Uterus (tissue), 4 donors: ENCODE results near the gene TCEA2. TPM values are rescaled to one million over a fixed set of nuclear protein-coding genes. Genes with fewer than 3 reads are reported as not detected.

Experiments
- DNase-seq, 2 donors: peaks; one replicate each; pipeline ENCODE4 v3.0.0-alpha.2; 2019 to 2020
- H3K27ac ChIP-seq, 2 donors: fragments of 200-600 bp; sonication (generic); 1 replicate in 1 of 2; 2 replicates in 1 of 2; pipeline ENCODE4 v1.5.1; 2016 to 2018
- H3K27me3 ChIP-seq, 2 donors: fragments of 200-600 bp; sonication (generic); one replicate each; pipeline ENCODE4 v1.5.1; 2018 to 2019; ENCODE audit warnings: control low read depth in 1 of 2
- H3K36me3 ChIP-seq, 2 donors: fragments of 200-600 bp; sonication (generic); one replicate each; pipeline ENCODE4 v1.5.1; 2019; ENCODE audit warnings: control low read depth in 1 of 2
- H3K4me1 ChIP-seq, 2 donors: fragments of 200-600 bp; sonication (generic); one replicate each; pipeline ENCODE4 v1.5.1; 2018 to 2019; ENCODE audit warnings: control low read depth in 1 of 2
- H3K4me3 ChIP-seq, 2 donors: fragments of 200-600 bp; sonication (generic); 1 replicate in 1 of 2; 2 replicates in 1 of 2; pipeline ENCODE4 v1.5.1; 2018 to 2019; ENCODE audit warnings: mild to moderate bottlenecking in 1 of 2
- H3K9me3 ChIP-seq, 2 donors: fragments of 200-600 bp; sonication (generic); one replicate each; pipeline ENCODE4 v1.5.1; 2019; ENCODE audit warnings: control low read depth in 1 of 2
- POLR2A ChIP-seq, 2 donors: fragments of 450-650 bp; IDR thresholded peaks; one replicate each; pipeline ENCODE4 v1.6.1; 2016; ENCODE audit warnings: antibody characterized with exemption in 2 of 2, mild to moderate bottlenecking in 1 of 2, moderate library complexity in 1 of 2
- intact Hi-C: fragments of 100-400 bp; cut with DNase I; formaldehyde crosslinking; loops from one replicate; pipeline ENCODE4 v1.15.1; 2023; ENCODE audit warnings: low total_unique reads
- total RNA-seq, 4 donors: library from RNA; depleted of rRNA in 3 of 4; stranded (reverse); fragments of >200 nt in 3 of 4; gene quantifications; one replicate each; pipeline versions ENCODE4 v1.1.0 to v1.2.4, GENCODE V29; 2014 to 2023
- TF ChIP-seq, protein P1 (sequence below), 4 experiments: fragments of 200-600 bp in 2 of 4; fragments of 450-650 bp in 2 of 4; sonication (generic) in 2 of 4; IDR thresholded peaks; one replicate each; pipeline ENCODE4 v1.5.1; 2016 to 2019; ENCODE audit warnings: antibody characterized with exemption in 4 of 4, mild to moderate bottlenecking in 2 of 4, moderate library complexity in 1 of 4
- donor health status: DM: yes; HTN: yes; CAD: no.

Gene TCEA2
- total RNA-seq, 4 donors from 2014 or later = 21.5 to 75.4 (median 27.2) TPM

DNA sequence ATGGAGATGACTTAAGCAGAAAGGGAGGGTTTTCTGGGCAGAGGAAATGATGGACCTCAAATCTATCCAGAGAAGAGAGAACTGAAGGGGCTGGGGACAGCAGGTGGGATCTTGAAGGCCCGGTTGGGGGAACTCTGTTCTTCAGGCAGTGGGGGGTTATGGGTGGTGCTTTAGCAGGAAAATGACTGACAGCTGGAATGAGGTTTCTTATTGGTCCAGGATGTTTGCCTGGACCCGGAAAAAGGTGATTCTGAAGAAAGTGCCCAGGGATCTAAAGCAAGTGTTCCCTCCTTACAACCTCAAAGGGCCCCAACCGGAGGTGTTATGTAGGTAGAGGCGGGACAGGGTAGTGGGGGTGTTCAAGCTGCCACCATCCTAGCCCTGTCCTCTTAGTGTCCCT lies 32.5 kb downstream of the TCEA2 start:
- no peaks in the 10 kb centered on the region for H3K4me1 ChIP-seq
- no peaks in the 10 kb centered on the region for H3K9me3 ChIP-seq
- no peaks in the 10 kb centered on the region for H3K27me3 ChIP-seq
- H3K27ac ChIP-seq = no peak overlapping the region
- intact Hi-C loops = no loop called here
- no peak for TF ChIP-seq POLR2A (IDR thresholded peaks at IDR 0.05)
- TF ChIP-seq, protein P1, sequence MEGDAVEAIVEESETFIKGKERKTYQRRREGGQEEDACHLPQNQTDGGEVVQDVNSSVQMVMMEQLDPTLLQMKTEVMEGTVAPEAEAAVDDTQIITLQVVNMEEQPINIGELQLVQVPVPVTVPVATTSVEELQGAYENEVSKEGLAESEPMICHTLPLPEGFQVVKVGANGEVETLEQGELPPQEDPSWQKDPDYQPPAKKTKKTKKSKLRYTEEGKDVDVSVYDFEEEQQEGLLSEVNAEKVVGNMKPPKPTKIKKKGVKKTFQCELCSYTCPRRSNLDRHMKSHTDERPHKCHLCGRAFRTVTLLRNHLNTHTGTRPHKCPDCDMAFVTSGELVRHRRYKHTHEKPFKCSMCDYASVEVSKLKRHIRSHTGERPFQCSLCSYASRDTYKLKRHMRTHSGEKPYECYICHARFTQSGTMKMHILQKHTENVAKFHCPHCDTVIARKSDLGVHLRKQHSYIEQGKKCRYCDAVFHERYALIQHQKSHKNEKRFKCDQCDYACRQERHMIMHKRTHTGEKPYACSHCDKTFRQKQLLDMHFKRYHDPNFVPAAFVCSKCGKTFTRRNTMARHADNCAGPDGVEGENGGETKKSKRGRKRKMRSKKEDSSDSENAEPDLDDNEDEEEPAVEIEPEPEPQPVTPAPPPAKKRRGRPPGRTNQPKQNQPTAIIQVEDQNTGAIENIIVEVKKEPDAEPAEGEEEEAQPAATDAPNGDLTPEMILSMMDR (IDR thresholded peaks at IDR 0.05) = no peak
- H3K36me3 ChIP-seq = no peaks in the 10 kb centered on the region
- no peak overlapping the region for H3K4me3 ChIP-seq
- no peak for DNase-seq

DNA sequence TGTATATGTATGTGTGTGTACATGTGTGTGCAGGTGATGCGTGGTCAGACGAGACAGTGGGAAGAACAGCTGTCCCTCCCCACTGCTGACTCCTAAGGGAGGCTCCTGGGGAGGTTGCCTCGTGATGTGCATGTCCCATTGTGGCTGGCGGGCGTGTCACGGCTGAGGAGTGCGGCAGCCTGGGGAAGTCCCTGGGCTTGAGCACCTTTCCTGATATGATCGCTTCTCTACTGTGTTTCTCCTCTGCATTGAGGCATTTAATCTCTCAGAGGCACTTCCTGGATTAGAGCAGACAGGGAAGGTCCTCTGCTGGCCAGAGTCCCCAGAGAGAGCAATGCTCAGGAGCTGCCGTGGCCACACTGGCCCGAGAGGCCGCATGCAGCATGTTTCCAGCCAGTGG lies 32.9 kb downstream of the TCEA2 start:
- Histone ChIP-seq H3K4me3 (no peak overlapping the region), H3K27ac (no peak overlapping the region), H3K27me3 (no peaks in the 10 kb centered on the region), H3K9me3 (no peaks in the 10 kb centered on the region), H3K36me3 (no peaks in the 10 kb centered on the region), H3K4me1 (no peaks in the 10 kb centered on the region)
- no peak for DNase-seq
- TF ChIP-seq, protein P1 (IDR thresholded peaks at IDR 0.05) = no peak
- TF ChIP-seq POLR2A (IDR thresholded peaks at IDR 0.05) = no peak
- intact Hi-C loops = no loop called here

DNA sequence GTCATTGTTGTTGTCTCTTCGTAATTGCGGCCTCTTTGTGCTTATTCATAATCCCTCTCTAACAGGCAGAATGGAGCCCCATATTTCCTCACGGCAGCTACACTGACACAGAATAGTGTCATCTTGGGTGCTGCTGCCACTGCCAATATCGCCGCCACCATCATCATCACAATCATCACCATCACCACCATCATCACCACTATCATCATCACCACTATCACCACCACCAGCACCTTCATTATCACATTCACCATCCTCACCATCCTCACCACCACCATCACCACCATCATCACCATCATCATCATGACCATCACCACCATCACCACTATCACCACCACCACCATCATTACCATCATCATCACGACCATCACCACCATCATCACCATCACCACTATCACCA lies 33.5 kb downstream of the TCEA2 start:
- Histone ChIP-seq H3K4me1 (no peaks in the 10 kb centered on the region), H3K9me3 (no peaks in the 10 kb centered on the region), H3K4me3 (no peak overlapping the region), H3K36me3 (no peaks in the 10 kb centered on the region), H3K27ac (no peak overlapping the region), H3K27me3 (peaks cover 0 to 2% of the 10 kb centered on the region in 2 donors)
- DNase-seq = no peak
- TF ChIP-seq, protein P1 (IDR thresholded peaks at IDR 0.05) = no peak
- no peak for TF ChIP-seq POLR2A (IDR thresholded peaks at IDR 0.05)
- intact Hi-C loops = no loop called here

DNA sequence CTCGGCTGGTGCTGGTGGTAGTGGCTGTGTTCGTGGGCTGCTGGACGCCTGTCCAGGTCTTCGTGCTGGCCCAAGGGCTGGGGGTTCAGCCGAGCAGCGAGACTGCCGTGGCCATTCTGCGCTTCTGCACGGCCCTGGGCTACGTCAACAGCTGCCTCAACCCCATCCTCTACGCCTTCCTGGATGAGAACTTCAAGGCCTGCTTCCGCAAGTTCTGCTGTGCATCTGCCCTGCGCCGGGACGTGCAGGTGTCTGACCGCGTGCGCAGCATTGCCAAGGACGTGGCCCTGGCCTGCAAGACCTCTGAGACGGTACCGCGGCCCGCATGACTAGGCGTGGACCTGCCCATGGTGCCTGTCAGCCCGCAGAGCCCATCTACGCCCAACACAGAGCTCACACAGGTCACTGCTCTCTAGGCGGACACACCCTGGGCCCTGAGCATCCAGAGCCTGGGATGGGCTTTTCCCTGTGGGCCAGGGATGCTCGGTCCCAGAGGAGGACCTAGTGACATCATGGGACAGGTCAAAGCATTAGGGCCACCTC lies 35.5 kb downstream of the TCEA2 start:
- no peak for DNase-seq
- no peaks in the 10 kb centered on the region for H3K36me3 ChIP-seq
- TF ChIP-seq, protein P1 (IDR thresholded peaks at IDR 0.05) = no peak
- TF ChIP-seq POLR2A (IDR thresholded peaks at IDR 0.05) = no peak
- H3K4me1 ChIP-seq = peaks cover 0 to 6% of the 10 kb centered on the region in 2 donors
- H3K27me3 ChIP-seq = peaks cover 4 to 15% of the 10 kb centered on the region in 2 donors
- H3K4me3 ChIP-seq = no peak overlapping the region
- H3K27ac ChIP-seq = no peak overlapping the region
- intact Hi-C loops = no loop called here
- H3K9me3 ChIP-seq = no peaks in the 10 kb centered on the region

DNA sequence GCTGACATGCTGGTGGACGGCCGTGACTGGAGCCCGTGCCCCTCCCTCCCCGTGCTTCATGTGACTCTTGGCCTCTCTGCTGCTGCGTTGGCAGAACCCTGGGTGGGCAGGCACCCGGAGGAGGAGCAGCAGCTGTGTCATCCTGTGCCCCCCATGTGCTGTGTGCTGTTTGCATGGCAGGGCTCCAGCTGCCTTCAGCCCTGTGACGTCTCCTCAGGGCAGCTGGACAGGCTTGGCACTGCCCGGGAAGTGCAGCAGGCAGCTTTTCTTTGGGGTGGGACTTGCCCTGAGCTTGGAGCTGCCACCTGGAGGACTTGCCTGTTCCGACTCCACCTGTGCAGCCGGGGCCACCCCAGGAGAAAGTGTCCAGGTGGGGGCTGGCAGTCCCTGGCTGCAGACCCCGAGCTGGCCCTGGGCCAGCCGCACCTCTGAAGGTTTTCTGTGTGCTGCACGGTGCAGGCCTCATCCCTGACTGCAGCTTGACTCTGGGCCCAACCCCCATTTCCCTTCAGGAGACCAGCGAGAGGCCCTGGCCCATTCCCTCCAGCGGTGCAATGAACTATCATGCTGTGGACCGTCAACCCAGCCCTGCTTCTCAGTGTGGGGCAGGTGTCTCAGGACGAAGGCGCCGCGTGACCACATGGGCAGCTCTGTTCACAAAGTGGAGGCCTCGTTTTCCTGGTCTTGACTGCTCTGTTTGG lies 36.2 kb downstream of the TCEA2 start:
- Histone ChIP-seq H3K4me3 (no peak overlapping the region), H3K4me1 (peaks cover 0 to 6% of the 10 kb centered on the region in 2 donors), H3K9me3 (no peaks in the 10 kb centered on the region), H3K27ac (no peak overlapping the region), H3K27me3 (peaks cover 4 to 15% of the 10 kb centered on the region in 2 donors), H3K36me3 (no peaks in the 10 kb centered on the region)
- no peak for DNase-seq
- TF ChIP-seq POLR2A (IDR thresholded peaks at IDR 0.05) = no peak
- TF ChIP-seq, protein P1 (IDR thresholded peaks at IDR 0.05) = no peak
- intact Hi-C loops = no loop called here
